Heart right ventricle (tissue), 16 donors: Measurements from ENCODE around the gene JPT2. TPM values are rescaled to one million over a fixed set of nuclear protein-coding genes. Genes with fewer than 3 reads are reported as not detected.
A peak's percentile ranks its signal among the peaks of the same experiment; 100 is the strongest.

Source experiments
- ATAC-seq, 8 donors: fragments of 200-7000 bp; cut with Tn5 transposase; one replicate each; pipeline ENCODE4 v1.9.1; 2020; ENCODE audit warnings: mild to moderate bottlenecking in 8 of 8, moderate library complexity in 8 of 8, moderate number of reproducible peaks in 1 of 8
- DNase-seq, 2 donors: peaks; one replicate each; pipeline ENCODE4 v3.0.0-alpha.2; 2020
- H3K27ac ChIP-seq, 10 donors: fragments of 200-600 bp; sonication (generic) in 2 of 10; one replicate each; pipeline versions ENCODE4 v1.5.0 to v1.8.0; 2020 to 2022; ENCODE audit warnings: mild to moderate bottlenecking in 3 of 10
- H3K27me3 ChIP-seq, 7 donors: fragments of 200-600 bp; one replicate each; pipeline ENCODE4 v1.8.0; 2021 to 2022; ENCODE audit warnings: mild to moderate bottlenecking in 2 of 7
- H3K36me3 ChIP-seq, 9 donors: fragments of 200-600 bp; sonication (generic) in 1 of 9; one replicate each; pipeline versions ENCODE4 v1.5.0 to v1.8.0; 2020 to 2022; ENCODE audit warnings: mild to moderate bottlenecking in 2 of 9
- H3K4me1 ChIP-seq, 9 donors: fragments of 200-600 bp; sonication (generic) in 1 of 9; one replicate each; pipeline versions ENCODE4 v1.5.0 to v1.8.0; 2020 to 2022; ENCODE audit warnings: mild to moderate bottlenecking in 4 of 9
- H3K4me3 ChIP-seq, 10 donors: fragments of 200-600 bp; sonication (generic) in 2 of 10; one replicate each; pipeline versions ENCODE4 v1.5.0 to v1.8.0; 2020 to 2022; ENCODE audit warnings: mild to moderate bottlenecking in 7 of 10, moderate library complexity in 2 of 10
- H3K9me3 ChIP-seq, 11 donors: fragments of 200-600 bp in 10 of 11; sonication (generic) in 2 of 11; one replicate each; pipeline versions ENCODE4 v1.5.0 to v1.8.0; 2013 to 2022; ENCODE audit warnings: mild to moderate bottlenecking in 2 of 11, control low read depth in 1 of 11, moderate library complexity in 1 of 11
- CTCF ChIP-seq, 9 donors: fragments of 200-600 bp; sonication (generic) in 2 of 9; IDR thresholded peaks; one replicate each; pipeline versions ENCODE4 v1.5.0 to v1.8.0; 2021 to 2022; ENCODE audit warnings: antibody characterized with exemption in 9 of 9, mild to moderate bottlenecking in 5 of 9, moderate library complexity in 1 of 9
- WGBS, 2 donors: extraction: QIAGEN DNeasy Blood & Tissue Kit; methylation state at CpG; one replicate each; pipeline ENCODE4 v1.1.7; 2013; ENCODE audit warnings: inconsistent platforms in 1 of 2; 5-methylcytosine and 5-hydroxymethylcytosine counted together
- intact Hi-C, 10 donors: fragments of 100-400 bp; cut with DNase I; formaldehyde crosslinking; loops; one replicate each; pipeline versions ENCODE4 v1.11.1 to v1.14.2; 2022
- long read RNA-seq, 3 donors: library from polyadenylated mRNA; unstranded; transcript quantifications; one replicate each; pipeline ENCODE4 v2.0.0, GENCODE V29; 2020 to 2021
- polyA plus RNA-seq, 2 donors: library from polyadenylated mRNA; stranded (reverse); fragments of 200-250 nt; gene quantifications; one replicate each; pipeline ENCODE4 v1.2.3, GENCODE V29; 2013
- total RNA-seq, 10 donors: library from RNA; stranded (reverse); fragmentation: NEBNext Ultra II Directional in 3 of 10; extraction: Animal tissue kit (Norgen Biotek cat#: 25700) in 3 of 10; gene quantifications; one replicate each; pipeline versions ENCODE4 v1.2.1 to v1.2.4, GENCODE V29; 2021 to 2023
- donor health status: Arrhythmogenic right ventricular cardiomyopathy.
- donor health status: ischemic (EF 13 %, LVEDD 7.1; RV severe dilation, severe dysfunction).
- donor health status: healthy with polysubstance abuse.
- donor health status: DM: no; HTN: yes; CAD: no.
- donor health status: DM: no; HTN: no; CAD: no.
- donor health status: ischemic (EF 25% LVEDD 6.9; RV normal size, moderate dysfunction).
- donor health status: ischemic (EF 25% LVEDD 5.7; RV mildly dilated, moderate dysfunction).
- donor health status: healthy.
- donor health status: DM: yes; HTN: yes; CAD: no.
- donor health status: Ischemic cardiomyopathy.
- donor health status: ischemic (EF 35%, LVEDD 5.7; RV mildly dilated, moderate dysfunction).
- donor health status: nonischemic (EF 11% LVEDD 7.7; RV severe dilation, severe dysfunction).
- donor health status: DM: yes; HTN: yes; CAD: no.
- donor health status: PGD.
- donor health status: ischemic (EF 29% LVEDD 5.4; RV normal size, mild dysfunction).
- donor health status: nonischemic (EF 23%, LVEDD 6.1; RV moderate dilation, normal function).

Gene JPT2
- total RNA-seq (10 to 100 TPM; 20.2 to 57.5 (median 32.2) TPM), polyA plus RNA-seq (10 to 100 TPM; 10.0 to 38.1 TPM)
- long read RNA-seq, donor 1, partial matches to known transcripts, result 0 of 10 reads
- long read RNA-seq, donor 1, other reads (novel, unspliced or antisense), result 7 of 10 reads
- long read RNA-seq, donor 2, partial matches to known transcripts, result 0 of 5 reads
- long read RNA-seq, donor 2, other reads (novel, unspliced or antisense), result 4 of 5 reads
- long read RNA-seq, donor 3, transcript JPT2-201 (5 exons, 3,718 nt), result major isoform, 6 of 35 reads
- long read RNA-seq, donor 3, partial matches to known transcripts, result 1 of 35 reads
- long read RNA-seq, donor 3, other reads (novel, unspliced or antisense), result 27 of 35 reads

GRCh38 chr16:1677942-1678499 is at the start of gene JPT2:
Gene JPT2, plus strand, starts transcription at chr16:1678279. Its CDS starts 34 bp downstream, at chr16:1678313.
- H3K4me3 ChIP-seq, result peak within 1 kb of the TSS; percentile 64 to 85 (median 77)
- peak in 2 of 9 donors; percentile 7 to 13 for TF ChIP-seq CTCF (IDR thresholded peaks at IDR 0.05)
- peak; percentile 97 to 99 (median 98) for ATAC-seq
- H3K4me1 ChIP-seq, result peaks cover 3 to 15% (median 6%) of the 10 kb centered on the region in 9 donors
- H3K36me3 ChIP-seq, result peaks cover 0 to 33% (median 17%) of the 10 kb centered on the region in 9 donors
- H3K9me3 ChIP-seq, result no peaks in the 10 kb centered on the region
- WGBS, 2 donors, result 1% methylated on average over 47 to 79 of the region's 79 CpGs
- H3K27ac ChIP-seq, result peak within 1 kb of the TSS; percentile 2 to 85 (median 76)
- intact Hi-C loops, result loop anchor here in 1 of 10 donors (2.0 kb wide), 1 partner anchor 29 kb away; the partner anchor contains the start of gene MAPK8IP3
- no peaks in the 10 kb centered on the region for H3K27me3 ChIP-seq
- DNase-seq, result peak; percentile 97

GRCh38 chr16:1630450-1631213 is 47.4 kb upstream of the JPT2 start:
- H3K4me3 ChIP-seq, result no peak overlapping the region
- intact Hi-C loops, result no loop called here
- ATAC-seq, result no peak
- no peak for DNase-seq
- peaks cover 5 to 100% (median 50%) of the 10 kb centered on the region in 9 donors for H3K36me3 ChIP-seq
- H3K9me3 ChIP-seq, result no peaks in the 10 kb centered on the region
- H3K27ac ChIP-seq, result no peak overlapping the region
- H3K27me3 ChIP-seq, result no peaks in the 10 kb centered on the region
- H3K4me1 ChIP-seq, result peaks cover 0 to 22% (median 9%) of the 10 kb centered on the region in 9 donors
- TF ChIP-seq CTCF (IDR thresholded peaks at IDR 0.05), result no peak
- 91% methylated on average over 20 of the region's 20 CpGs for WGBS, 2 donors

- H3K4me3 ChIP-seq, result no peak overlapping the region
- intact Hi-C loops, result no loop called here
- no peak overlapping the region for H3K27ac ChIP-seq
- no peak for TF ChIP-seq CTCF (IDR thresholded peaks at IDR 0.05)
- DNase-seq (no peak), ATAC-seq (no peak)
- WGBS, 2 donors, result 87 to 89% methylated on average over 9 of the region's 9 CpGs
- H3K36me3 ChIP-seq, result peaks cover 5 to 99% (median 44%) of the 10 kb centered on the region in 9 donors
- H3K9me3 ChIP-seq, result no peaks in the 10 kb centered on the region
- no peaks in the 10 kb centered on the region for H3K27me3 ChIP-seq
- H3K4me1 ChIP-seq, result peaks cover 0 to 18% (median 3%) of the 10 kb centered on the region in 9 donors
Observed at GRCh38 chr16:1631230-1631629, 46.8 kb upstream of the JPT2 start.

GRCh38 chr16:1631931-1632637 is 46.0 kb upstream of the JPT2 start:
- intact Hi-C loops, result no loop called here
- Histone ChIP-seq H3K27me3 (no peaks in the 10 kb centered on the region), H3K27ac (no peak overlapping the region), H3K36me3 (peaks cover 5 to 98% (median 43%) of the 10 kb centered on the region in 9 donors), H3K4me1 (peaks cover 0 to 13% (median 0%) of the 10 kb centered on the region in 9 donors), H3K4me3 (no peak overlapping the region), H3K9me3 (no peaks in the 10 kb centered on the region)
- no peak for DNase-seq
- TF ChIP-seq CTCF (IDR thresholded peaks at IDR 0.05), result no peak
- ATAC-seq, result no peak
- WGBS, 2 donors, result 81% methylated on average over 18 of the region's 18 CpGs
